IMR-90 (cell line): ENCODE data around the gene MLLT3. TPM values are rescaled to one million over a fixed set of nuclear protein-coding genes. Genes with fewer than 3 reads are reported as not detected.

Experiments
- ATAC-seq: fragments of 200-7000 bp; cut with Tn5 transposase; 2 replicates; pipeline ENCODE4 v1.9.1; 2020; ENCODE audit warnings: low read depth, mild to moderate bottlenecking, moderate library complexity
- BruUV-seq: library from RNA; stranded (reverse); fragments of 400-500 nt; replicated peaks from 2 replicates; lab custom pipeline; 2021; lab: Mats Ljungman, UMichigan
- CTCF ChIA-PET: fragments of 300-600 bp; formaldehyde crosslinking; extraction: SDS; loops from one replicate; lab custom pipeline; 2021; ENCODE audit warnings: antibody characterized with exemption; lab: Yijun Ruan, JAX
- POLR2A ChIA-PET: fragments of 300-600 bp; sonication (Branson Sonifier 250); formaldehyde crosslinking; loops from one replicate; lab custom pipeline; 2022; ENCODE audit warnings: antibody characterized with exemption; ENCODE audit not compliant: unreplicated experiment; lab: Charles Lee
- DNase-seq: peaks from one replicate; pipeline ENCODE4 v3.0.0; 2013
- H2AFZ ChIP-seq: replicated peaks from 2 replicates; pipeline ENCODE3; 2013; ENCODE audit warnings: low read length, mild to moderate bottlenecking; ENCODE audit not compliant: poor library complexity
- H2AK5ac ChIP-seq: 2 replicates; pipeline ENCODE4 v1.6.1; 2013; ENCODE audit warnings: low read depth, low read length, inconsistent platforms
- H2AK9ac ChIP-seq: replicated peaks from 2 replicates; pipeline ENCODE3; 2013; ENCODE audit warnings: mild to moderate bottlenecking, low read depth, low read length, moderate library complexity; ENCODE audit not compliant: poor library complexity
- H2BK120ac ChIP-seq: 2 replicates; pipeline ENCODE4 v1.6.1; 2013; ENCODE audit warnings: low read depth, low read length, inconsistent platforms
- H2BK15ac ChIP-seq: 3 replicates; pipeline ENCODE4 v1.6.1; 2013; ENCODE audit warnings: low read depth, low read length, inconsistent platforms
- H2BK20ac ChIP-seq: 2 replicates; pipeline ENCODE4 v1.6.1; 2013; ENCODE audit warnings: low read depth, mild to moderate bottlenecking, inconsistent platforms, low read length, moderate library complexity
- H2BK5ac ChIP-seq: 2 replicates; pipeline ENCODE4 v1.6.1; 2013; ENCODE audit warnings: mild to moderate bottlenecking, low read depth, low read length, inconsistent platforms; ENCODE audit not compliant: poor library complexity, severe bottlenecking
- H3K14ac ChIP-seq: replicated peaks from 2 replicates; pipeline ENCODE4 v1.6.1; 2013; ENCODE audit warnings: low read depth, low read length, inconsistent platforms
- H3K18ac ChIP-seq: 2 replicates; pipeline ENCODE4 v1.6.1; 2013; ENCODE audit warnings: low read depth, low read length, control low read depth
- H3K23ac ChIP-seq: 2 replicates; pipeline ENCODE4 v1.6.1; 2013; ENCODE audit warnings: low read depth, low read length, inconsistent platforms
- H3K27ac ChIP-seq: 2 replicates; pipeline ENCODE4 v1.5.1; 2013; ENCODE audit warnings: mild to moderate bottlenecking, control low read depth, low read length; ENCODE audit not compliant: insufficient read depth
- H3K27me3 ChIP-seq: 2 replicates; pipeline ENCODE4 v1.6.1; 2013; ENCODE audit warnings: low read length; ENCODE audit not compliant: control insufficient read depth, insufficient read depth
- H3K36me3 ChIP-seq: 2 replicates; pipeline ENCODE4 v1.6.1; 2013; ENCODE audit warnings: low read length, mixed read lengths; ENCODE audit not compliant: control insufficient read depth, insufficient read depth
- H3K4ac ChIP-seq: 2 replicates; pipeline ENCODE4 v1.6.1; 2013; ENCODE audit warnings: low read depth, low read length, inconsistent platforms
- H3K4me1 ChIP-seq: 2 replicates; pipeline ENCODE4 v1.6.1; 2013; ENCODE audit warnings: low read length, mixed read lengths; ENCODE audit not compliant: control insufficient read depth, insufficient read depth
- H3K4me2 ChIP-seq: 2 replicates; pipeline ENCODE4 v1.6.1; 2013; ENCODE audit warnings: low read depth, mild to moderate bottlenecking, control low read depth, low read length, moderate library complexity
- H3K4me3 ChIP-seq: 2 replicates; pipeline ENCODE4 v1.5.1; 2013; ENCODE audit warnings: low read depth, mild to moderate bottlenecking, control low read depth, low read length, moderate library complexity; ENCODE audit not compliant: insufficient read depth
- H3K56ac ChIP-seq: 2 replicates; pipeline ENCODE4 v1.6.1; 2013; ENCODE audit warnings: low read length, inconsistent platforms; ENCODE audit not compliant: insufficient read depth; ENCODE audit errors: extremely low read depth
- H3K79me1 ChIP-seq, 2 experiments: 2 replicates each; pipeline ENCODE4 v1.6.1; 2013; ENCODE audit warnings: low read length in 2 of 2, inconsistent platforms in 1 of 2, low read depth in 1 of 2
- H3K9ac ChIP-seq: 2 replicates; pipeline ENCODE4 v1.6.1; 2013; ENCODE audit warnings: low read depth, low read length, control low read depth
- H3K9me1 ChIP-seq: 2 replicates; pipeline ENCODE4 v1.6.1; 2013; ENCODE audit warnings: low read length, inconsistent platforms; ENCODE audit not compliant: insufficient read depth
- H3K9me3 ChIP-seq: 2 replicates; pipeline ENCODE4 v1.6.1; 2013; ENCODE audit warnings: low read length; ENCODE audit not compliant: control insufficient read depth, insufficient read depth
- H4K20me1 ChIP-seq: 2 replicates; pipeline ENCODE4 v1.6.1; 2013; ENCODE audit warnings: low read length, inconsistent platforms; ENCODE audit not compliant: insufficient read depth
- H4K5ac ChIP-seq: 2 replicates; pipeline ENCODE4 v1.6.1; 2013; ENCODE audit warnings: mild to moderate bottlenecking, low read depth, low read length, control low read depth
- H4K8ac ChIP-seq, 2 experiments: 2 replicates each; pipeline ENCODE4 v1.6.1; 2013; ENCODE audit warnings: low read depth in 2 of 2, low read length in 2 of 2, control low read depth in 1 of 2, inconsistent platforms in 1 of 2
- H4K91ac ChIP-seq: 2 replicates; pipeline ENCODE4 v1.6.1; 2013; ENCODE audit warnings: low read depth, low read length, inconsistent platforms; ENCODE audit not compliant: insufficient read depth
- BHLHE40 ChIP-seq: fragments of 150-350 bp; IDR thresholded peaks from 2 replicates; pipeline ENCODE4 v1.6.1; 2016; ENCODE audit warnings: mild to moderate bottlenecking, low read depth, low read length
- CTCF ChIP-seq: conservative IDR thresholded peaks from 2 replicates; pipeline ENCODE4 v1.5.1; 2012; ENCODE audit warnings: mild to moderate bottlenecking, low read depth, low read length, improper control_type of control experiment
- ELK1 ChIP-seq: fragments of 150-350 bp; IDR thresholded peaks from 2 replicates; pipeline ENCODE4 v1.6.1; 2016; ENCODE audit warnings: low read depth, mild to moderate bottlenecking, low read length, moderate library complexity, borderline replicate concordance
- FOS ChIP-seq: fragments of 150-350 bp; IDR thresholded peaks from 2 replicates; pipeline ENCODE4 v1.6.1; 2016; ENCODE audit warnings: low read depth, low read length
- MAFK ChIP-seq: IDR thresholded peaks from 2 replicates; pipeline ENCODE4 v1.6.1; 2012; ENCODE audit warnings: low read depth, low read length, improper control_type of control experiment
- MXI1 ChIP-seq: IDR thresholded peaks from 2 replicates; pipeline ENCODE4 v1.6.1; 2012; ENCODE audit warnings: low read depth, mild to moderate bottlenecking, low read length, moderate library complexity, borderline replicate concordance
- USF2 ChIP-seq: fragments of 150-350 bp; IDR thresholded peaks from 2 replicates; pipeline ENCODE4 v1.6.1; 2017; ENCODE audit warnings: mild to moderate bottlenecking, antibody characterized with exemption, low read length, low read depth
- WGBS, 2 experiments: methylation state at CpG; one replicate each; pipeline versions ENCODE4 v1.1.5 to v1.1.7; 2013; ENCODE audit warnings: missing lambda C conversion rate in 2 of 2; ENCODE audit not compliant: insufficient read length in 1 of 2; ENCODE audit errors: extremely low coverage in 2 of 2; 5-methylcytosine and 5-hydroxymethylcytosine counted together
- dilution Hi-C: fragments of 300-500 bp; cut with HindIII; formaldehyde crosslinking; loops from one replicate; pipeline ENCODE4 v1.14.3; 2018; ENCODE audit warnings: low sequenced_read_pairs; ENCODE audit not compliant: unreplicated experiment
- in situ Hi-C: fragments of 300-500 bp; cut with MboI; formaldehyde crosslinking; loops from 3 replicates; pipeline ENCODE4 v1.14.3; 2019; ENCODE audit warnings: low sequenced_read_pairs, inconsistent platforms, mixed read lengths
- intact Hi-C: fragments of 100-400 bp; cut with micrococcal nuclease; formaldehyde crosslinking; loops from 2 replicates; pipeline ENCODE4 v1.10.0; 2022
- polyA plus RNA-seq, 3 experiments: library from polyadenylated mRNA; depleted of rRNA; stranded (reverse); fragments of >200 nt; gene quantifications; 2 replicates each; pipeline ENCODE4 v1.2.3, GENCODE V29; 2012; ENCODE audit warnings: low replicate concordance in 1 of 3
- total RNA-seq: library from RNA; depleted of rRNA; stranded (reverse); fragments of >200 nt; gene quantifications from 2 replicates; pipeline ENCODE4 v1.2.3, GENCODE V29; 2012

MLLT3 gene
- total and polyA plus RNA-seq, 2 of the 4 experiments (the other 2 are of a cell fraction): 10.4 to 21.1 TPM

GRCh38 chr9:20481437-20481836 lies 140.9 kb downstream of the MLLT3 start:
- H3K4me2 ChIP-seq: no peak overlapping the region
- H3K36me3 ChIP-seq: no peaks in the 10 kb centered on the region
- no peak overlapping the region for H2BK20ac ChIP-seq
- no peak overlapping the region for H3K9ac ChIP-seq
- no peak for TF ChIP-seq MAFK
- no peak for TF ChIP-seq FOS
- TF ChIP-seq BHLHE40: no peak
- no peak for TF ChIP-seq USF2
- TF ChIP-seq MXI1: no peak
- TF ChIP-seq CTCF: no peak
- TF ChIP-seq ELK1: no peak
- H2BK15ac ChIP-seq: no peak overlapping the region
- no peak overlapping the region for H3K4me3 ChIP-seq
- H2BK5ac ChIP-seq: no peak overlapping the region
- H3K27me3 ChIP-seq: no peaks in the 10 kb centered on the region
- no peak overlapping the region for H2BK120ac ChIP-seq
- H4K20me1 ChIP-seq: peaks cover 3% of the 10 kb centered on the region; the same call in 1 of the 2 replicates
- no TSS peak for BruUV-seq
- no peak overlapping the region for H3K4ac ChIP-seq
- no peak overlapping the region for H4K91ac ChIP-seq
- in situ Hi-C loops: no loop called here
- H2AFZ ChIP-seq: no peak overlapping the region
- DNase-seq: no peak
- dilution Hi-C loops: no loop called here
- H2AK5ac ChIP-seq: no peak overlapping the region
- peaks cover 2% of the 10 kb centered on the region for H3K4me1 ChIP-seq
- H2AK9ac ChIP-seq: no peak overlapping the region
- CTCF ChIA-PET: no interaction called here
- peaks cover 8 to 9% of the 10 kb centered on the region in 2 experiments; a peak in 3 of 4 replicates for H3K79me1 ChIP-seq
- H3K14ac ChIP-seq: no peak overlapping the region
- H4K5ac ChIP-seq: no peak overlapping the region
- no peaks in the 10 kb centered on the region for H3K9me3 ChIP-seq
- no peak overlapping the region for H3K18ac ChIP-seq
- no peak overlapping the region for H3K27ac ChIP-seq
- H3K9me1 ChIP-seq: no peaks in the 10 kb centered on the region
- POLR2A ChIA-PET: no interaction called here
- no peak overlapping the region for H4K8ac ChIP-seq
- no peak overlapping the region for H3K23ac ChIP-seq
- intact Hi-C loops: no loop called here
- ATAC-seq: no peak
- no CpG with 5 or more reads among the region's 5 CpGs for WGBS, 2 experiments
- no peak overlapping the region for H3K56ac ChIP-seq
